ENCODE data around the gene BZW2. TPM values are rescaled to one million over a fixed set of nuclear protein-coding genes. Genes with fewer than 3 reads are reported as not detected.
A peak's percentile ranks its signal among the peaks of the same experiment; 100 is the strongest.

Gene BZW2
- 21.3 TPM for total RNA-seq

GRCh38 chr7:16645593-16646471 is at the start of gene BZW2, which contains the start of gene ANKMY2:
TSS of gene BZW2 (plus strand) at chr7:16646181. CDS start at chr7:16665444, 19,263 bp downstream.
TSS of gene ANKMY2 (minus strand) at chr7:16645754. CDS start at chr7:16645573, 181 bp downstream.
- Histone ChIP-seq H3K27me3 (ENCODE audit: insufficient read depth, low read length) (no peaks in the 10 kb centered on the region), H3K4me1 (ENCODE audit: insufficient read depth, low read length) (peaks cover 33% of the 10 kb centered on the region), H3K4me3 (ENCODE audit: low read length) (peak within 1 kb of the TSS; percentile 74), H3K9me3 (ENCODE audit: low read depth, low read length) (no peaks in the 10 kb centered on the region)

GRCh38 chr7:16598015-16598414 is 48.0 kb upstream of the BZW2 start:
- Histone ChIP-seq H3K4me3 (ENCODE audit: low read length) (no peak overlapping the region), H3K27me3 (ENCODE audit: insufficient read depth, low read length) (no peaks in the 10 kb centered on the region), H3K9me3 (ENCODE audit: low read depth, low read length) (no peaks in the 10 kb centered on the region), H3K4me1 (ENCODE audit: insufficient read depth, low read length) (no peaks in the 10 kb centered on the region)

- Histone ChIP-seq H3K27me3 (ENCODE audit: insufficient read depth, low read length) (no peaks in the 10 kb centered on the region), H3K9me3 (ENCODE audit: low read depth, low read length) (no peaks in the 10 kb centered on the region), H3K4me3 (ENCODE audit: low read length) (no peak overlapping the region)
Measured at GRCh38 chr7:16599860-16600259, 46.1 kb upstream of the BZW2 start.

GRCh38 chr7:16603633-16604032 is 42.3 kb upstream of the BZW2 start:
- H3K9me3 ChIP-seq (ENCODE audit: low read depth, low read length): no peaks in the 10 kb centered on the region
- no peaks in the 10 kb centered on the region for H3K4me1 ChIP-seq (ENCODE audit: insufficient read depth, low read length)
- H3K4me3 ChIP-seq (ENCODE audit: low read length): no peak overlapping the region
- H3K27me3 ChIP-seq (ENCODE audit: insufficient read depth, low read length): no peaks in the 10 kb centered on the region

More at GRCh38 chr7:16599860-16600259, 46.1 kb upstream of the BZW2 start:
- H3K4me1 ChIP-seq (ENCODE audit: insufficient read depth, low read length): no peaks in the 10 kb centered on the region

GRCh38 chr7:16604054-16604453 is 41.9 kb upstream of the BZW2 start:
- H3K27me3 ChIP-seq (ENCODE audit: insufficient read depth, low read length): no peaks in the 10 kb centered on the region
- H3K9me3 ChIP-seq (ENCODE audit: low read depth, low read length): no peaks in the 10 kb centered on the region
- H3K4me3 ChIP-seq (ENCODE audit: low read length): no peak overlapping the region
- no peaks in the 10 kb centered on the region for H3K4me1 ChIP-seq (ENCODE audit: insufficient read depth, low read length)

- Histone ChIP-seq H3K9me3 (ENCODE audit: low read depth, low read length) (no peaks in the 10 kb centered on the region), H3K27me3 (ENCODE audit: insufficient read depth, low read length) (no peaks in the 10 kb centered on the region)
Measured at GRCh38 chr7:16606704-16607103, 39.3 kb upstream of the BZW2 start.

GRCh38 chr7:16609842-16610450 is 36.0 kb upstream of the BZW2 start:
- Histone ChIP-seq H3K4me3 (ENCODE audit: low read length) (no peak overlapping the region), H3K9me3 (ENCODE audit: low read depth, low read length) (no peaks in the 10 kb centered on the region), H3K4me1 (ENCODE audit: insufficient read depth, low read length) (peaks cover 6% of the 10 kb centered on the region), H3K27me3 (ENCODE audit: insufficient read depth, low read length) (no peaks in the 10 kb centered on the region)

More at GRCh38 chr7:16606704-16607103, 39.3 kb upstream of the BZW2 start:
- Histone ChIP-seq H3K4me1 (ENCODE audit: insufficient read depth, low read length) (peaks cover 6% of the 10 kb centered on the region), H3K4me3 (ENCODE audit: low read length) (no peak overlapping the region)

GRCh38 chr7:16611711-16612110 is 34.3 kb upstream of the BZW2 start:
- H3K4me1 ChIP-seq (ENCODE audit: insufficient read depth, low read length): peaks cover 6% of the 10 kb centered on the region
- no peak overlapping the region for H3K4me3 ChIP-seq (ENCODE audit: low read length)
- no peaks in the 10 kb centered on the region for H3K9me3 ChIP-seq (ENCODE audit: low read depth, low read length)
- no peaks in the 10 kb centered on the region for H3K27me3 ChIP-seq (ENCODE audit: insufficient read depth, low read length)

GRCh38 chr7:16615228-16615627 is 30.8 kb upstream of the BZW2 start:
- H3K4me3 ChIP-seq (ENCODE audit: low read length): no peak overlapping the region

GRCh38 chr7:16616122-16616521 is 29.9 kb upstream of the BZW2 start:
- no peaks in the 10 kb centered on the region for H3K9me3 ChIP-seq (ENCODE audit: low read depth, low read length)
- H3K27me3 ChIP-seq (ENCODE audit: insufficient read depth, low read length): no peaks in the 10 kb centered on the region
- H3K4me1 ChIP-seq (ENCODE audit: insufficient read depth, low read length): no peaks in the 10 kb centered on the region

More at GRCh38 chr7:16615228-16615627, 30.8 kb upstream of the BZW2 start:
- H3K27me3 ChIP-seq (ENCODE audit: insufficient read depth, low read length): no peaks in the 10 kb centered on the region
- H3K9me3 ChIP-seq (ENCODE audit: low read depth, low read length): no peaks in the 10 kb centered on the region
- H3K4me1 ChIP-seq (ENCODE audit: insufficient read depth, low read length): no peaks in the 10 kb centered on the region

GRCh38 chr7:16616542-16616941 is 29.4 kb upstream of the BZW2 start:
- Histone ChIP-seq H3K9me3 (ENCODE audit: low read depth, low read length) (no peaks in the 10 kb centered on the region), H3K27me3 (ENCODE audit: insufficient read depth, low read length) (no peaks in the 10 kb centered on the region), H3K4me1 (ENCODE audit: insufficient read depth, low read length) (no peaks in the 10 kb centered on the region), H3K4me3 (ENCODE audit: low read length) (no peak overlapping the region)

More at GRCh38 chr7:16616122-16616521, 29.9 kb upstream of the BZW2 start:
- H3K4me3 ChIP-seq (ENCODE audit: low read length): no peak overlapping the region

GRCh38 chr7:16619979-16620408 is 26.0 kb upstream of the BZW2 start:
- no peak overlapping the region for H3K4me3 ChIP-seq (ENCODE audit: low read length)
- H3K4me1 ChIP-seq (ENCODE audit: insufficient read depth, low read length): no peaks in the 10 kb centered on the region
- H3K27me3 ChIP-seq (ENCODE audit: insufficient read depth, low read length): no peaks in the 10 kb centered on the region
- no peaks in the 10 kb centered on the region for H3K9me3 ChIP-seq (ENCODE audit: low read depth, low read length)

- Histone ChIP-seq H3K4me3 (ENCODE audit: low read length) (no peak overlapping the region), H3K27me3 (ENCODE audit: insufficient read depth, low read length) (no peaks in the 10 kb centered on the region), H3K4me1 (ENCODE audit: insufficient read depth, low read length) (no peaks in the 10 kb centered on the region), H3K9me3 (ENCODE audit: low read depth, low read length) (no peaks in the 10 kb centered on the region)
Measured at GRCh38 chr7:16626388-16626787, 19.6 kb upstream of the BZW2 start.

- H3K4me1 ChIP-seq (ENCODE audit: insufficient read depth, low read length): no peaks in the 10 kb centered on the region
- H3K4me3 ChIP-seq (ENCODE audit: low read length): no peak overlapping the region
- H3K27me3 ChIP-seq (ENCODE audit: insufficient read depth, low read length): no peaks in the 10 kb centered on the region
- no peaks in the 10 kb centered on the region for H3K9me3 ChIP-seq (ENCODE audit: low read depth, low read length)
Measured at GRCh38 chr7:16627236-16627635, 18.7 kb upstream of the BZW2 start.

GRCh38 chr7:16630654-16631053 is 15.3 kb upstream of the BZW2 start:
- no peak overlapping the region for H3K4me3 ChIP-seq (ENCODE audit: low read length)
- H3K9me3 ChIP-seq (ENCODE audit: low read depth, low read length): no peaks in the 10 kb centered on the region
- no peaks in the 10 kb centered on the region for H3K27me3 ChIP-seq (ENCODE audit: insufficient read depth, low read length)
- H3K4me1 ChIP-seq (ENCODE audit: insufficient read depth, low read length): peaks cover 5% of the 10 kb centered on the region

Data from mononuclear cell (primary cell).